H9 (cell line): ENCODE data around the gene LGALS3. TPM values are rescaled to one million over a fixed set of nuclear protein-coding genes. Genes with fewer than 3 reads are reported as not detected.

Experiments
- DNase-seq: peaks from one replicate; pipeline ENCODE4 v3.0.0-alpha.2; 2017
- H2AFZ ChIP-seq: one replicate; pipeline ENCODE4 v1.6.1; 2013; ENCODE audit warnings: mild to moderate bottlenecking, low read length, control low read depth, moderate library complexity
- H2AK5ac ChIP-seq: 2 replicates; pipeline ENCODE4 v1.6.1; 2013; ENCODE audit warnings: low read length, control low read depth, mixed read lengths; ENCODE audit not compliant: insufficient read length
- H2BK120ac ChIP-seq: one replicate; pipeline ENCODE4 v1.6.1; 2013; ENCODE audit warnings: low read depth, mild to moderate bottlenecking, low read length, control low read depth, inconsistent platforms; ENCODE audit not compliant: poor library complexity, severe bottlenecking
- H2BK12ac ChIP-seq: 2 replicates; pipeline ENCODE4 v1.6.1; 2013; ENCODE audit warnings: low read length, control low read depth, mixed read lengths, low read depth; ENCODE audit not compliant: insufficient read length
- H2BK15ac ChIP-seq: 2 replicates; pipeline ENCODE4 v1.6.1; 2013; ENCODE audit warnings: low read depth, low read length, control low read depth
- H2BK20ac ChIP-seq: one replicate; pipeline ENCODE4 v1.6.1; 2013; ENCODE audit warnings: low read depth, mild to moderate bottlenecking, low read length, control low read depth, inconsistent platforms; ENCODE audit not compliant: poor library complexity, severe bottlenecking
- H2BK5ac ChIP-seq: 2 replicates; pipeline ENCODE4 v1.6.1; 2013; ENCODE audit warnings: low read length, control low read depth, mixed read lengths; ENCODE audit not compliant: insufficient read length
- H3K14ac ChIP-seq: 2 replicates; pipeline ENCODE4 v1.6.1; 2013; ENCODE audit warnings: low read length, control low read depth; ENCODE audit not compliant: insufficient read depth
- H3K18ac ChIP-seq: 2 replicates; pipeline ENCODE4 v1.6.1; 2013; ENCODE audit warnings: low read depth, mild to moderate bottlenecking, mixed read lengths, low read length, control low read depth; ENCODE audit not compliant: insufficient read length
- H3K23ac ChIP-seq: 2 replicates; pipeline ENCODE4 v1.6.1; 2013; ENCODE audit warnings: low read length, control low read depth, mixed read lengths, low read depth; ENCODE audit not compliant: insufficient read length
- H3K23me2 ChIP-seq: 2 replicates; pipeline ENCODE4 v1.6.1; 2013; ENCODE audit warnings: low read depth, mild to moderate bottlenecking, mixed read lengths, low read length, control low read depth; ENCODE audit not compliant: insufficient read length, poor library complexity, severe bottlenecking
- H3K27ac ChIP-seq: 2 replicates; pipeline ENCODE4 v1.5.1; 2013; ENCODE audit warnings: low read length, control low read depth, mixed read lengths, low read depth; ENCODE audit not compliant: insufficient read length
- H3K27me3 ChIP-seq: 2 replicates; pipeline ENCODE4 v1.6.1; 2013; ENCODE audit warnings: low read length, control low read depth, inconsistent platforms; ENCODE audit not compliant: insufficient read depth
- H3K4ac ChIP-seq: 2 replicates; pipeline ENCODE4 v1.6.1; 2013; ENCODE audit warnings: low read depth, mild to moderate bottlenecking, control low read depth, inconsistent platforms, low read length, moderate library complexity
- H3K4me1 ChIP-seq: 2 replicates; pipeline ENCODE4 v1.6.1; 2013; ENCODE audit warnings: low read length, control low read depth, inconsistent platforms; ENCODE audit not compliant: insufficient read depth
- H3K4me2 ChIP-seq: 2 replicates; pipeline ENCODE4 v1.6.1; 2013; ENCODE audit warnings: low read length, control low read depth, mixed read lengths; ENCODE audit not compliant: insufficient read length, insufficient read depth
- H3K56ac ChIP-seq: 2 replicates; pipeline ENCODE4 v1.6.1; 2013; ENCODE audit warnings: low read depth, mild to moderate bottlenecking, mixed read lengths, low read length, control low read depth; ENCODE audit not compliant: insufficient read length
- H3K79me1 ChIP-seq: 2 replicates; pipeline ENCODE4 v1.6.1; 2013; ENCODE audit warnings: low read depth, mild to moderate bottlenecking, moderate library complexity, low read length, control low read depth, inconsistent platforms; ENCODE audit not compliant: insufficient read depth, poor library complexity, severe bottlenecking
- H3K79me2 ChIP-seq: 2 replicates; pipeline ENCODE4 v1.6.1; 2013; ENCODE audit warnings: low read length, control low read depth, inconsistent platforms; ENCODE audit not compliant: insufficient read depth
- H3K9ac ChIP-seq: 2 replicates; pipeline ENCODE4 v1.6.1; 2013; ENCODE audit warnings: low read length, control low read depth, mixed read lengths; ENCODE audit not compliant: insufficient read length; ENCODE audit errors: extremely low read depth
- H3K9me3 ChIP-seq: one replicate; pipeline ENCODE4 v1.6.1; 2013; ENCODE audit warnings: low read depth, low read length, inconsistent platforms; ENCODE audit not compliant: control insufficient read depth
- H3T11ph ChIP-seq: one replicate; pipeline ENCODE4 v1.6.1; 2013; ENCODE audit warnings: mild to moderate bottlenecking, low read length, control low read depth, inconsistent platforms
- H4K20me1 ChIP-seq: one replicate; pipeline ENCODE4 v1.6.1; 2013; ENCODE audit not compliant: control insufficient read depth, insufficient read length, insufficient read depth
- H4K5ac ChIP-seq: 2 replicates; pipeline ENCODE4 v1.6.1; 2013; ENCODE audit warnings: low read depth, mild to moderate bottlenecking, mixed read lengths, low read length, control low read depth; ENCODE audit not compliant: insufficient read length
- H4K8ac ChIP-seq: replicated peaks from 2 replicates; pipeline ENCODE4 v1.6.1; 2013; ENCODE audit warnings: low read length, control low read depth, mixed read lengths, low read depth; ENCODE audit not compliant: insufficient read length
- H4K91ac ChIP-seq: 2 replicates; pipeline ENCODE4 v1.6.1; 2013; ENCODE audit warnings: low read depth, mild to moderate bottlenecking, moderate library complexity, mixed read lengths, low read length, control low read depth; ENCODE audit not compliant: insufficient read length
- H3K27ac Mint-ChIP-seq, 3 experiments: 2 replicates in 2 of 3; 3 replicates in 1 of 3; pipeline ENCODE4 v1.8.0; 2020 to 2021; ENCODE audit warnings: mixed read lengths in 3 of 3, mild to moderate bottlenecking in 1 of 3, moderate library complexity in 1 of 3
- H3K27me3 Mint-ChIP-seq: 2 replicates; pipeline ENCODE4 v1.8.0; 2021; ENCODE audit warnings: low read depth, mild to moderate bottlenecking, moderate library complexity, mixed read lengths
- H3K36me3 Mint-ChIP-seq, 3 experiments: 2 replicates in 2 of 3; 3 replicates in 1 of 3; pipeline ENCODE4 v1.8.0; 2020 to 2021; ENCODE audit warnings: low read depth in 3 of 3, mixed read lengths in 3 of 3; ENCODE audit not compliant: insufficient read depth in 1 of 3
- H3K4me1 Mint-ChIP-seq, 2 experiments: 2 replicates each; pipeline ENCODE4 v1.8.0; 2020; ENCODE audit warnings: mixed read lengths in 2 of 2
- H3K4me3 Mint-ChIP-seq, 2 experiments: 2 replicates in 1 of 2; 3 replicates in 1 of 2; pipeline ENCODE4 v1.8.0; 2020 to 2021; ENCODE audit warnings: mild to moderate bottlenecking in 2 of 2, mixed read lengths in 2 of 2, moderate library complexity in 1 of 2
- H3K9me3 Mint-ChIP-seq, 2 experiments: 2 replicates in 1 of 2; 3 replicates in 1 of 2; pipeline ENCODE4 v1.8.0; 2020; ENCODE audit warnings: mild to moderate bottlenecking in 2 of 2, mixed read lengths in 2 of 2, moderate library complexity in 1 of 2
- WGBS: extraction: QIAGEN DNeasy Blood & Tissue Kit; methylation state at CpG from one replicate; pipeline ENCODE4 v1.1.7; 2013; ENCODE audit warnings: missing lambda C conversion rate, low lambda C conversion rate, mixed read lengths; ENCODE audit not compliant: insufficient read length; ENCODE audit errors: extremely low coverage; 5-methylcytosine and 5-hydroxymethylcytosine counted together
- total RNA-seq: library from RNA; stranded (reverse); gene quantifications from 2 replicates; pipeline ENCODE4 v1.2.1, GENCODE V29; 2021
- TF ChIP-seq, protein P1 (sequence below): fragments of 200-600 bp; sonication (generic); conservative IDR thresholded peaks from 3 replicates; pipeline ENCODE4 v1.8.0; 2021; ENCODE audit warnings: antibody characterized with exemption, mild to moderate bottlenecking

Gene LGALS3
- total RNA-seq, 1 experiment from 2014 or later, result 4.0 TPM

DNA sequence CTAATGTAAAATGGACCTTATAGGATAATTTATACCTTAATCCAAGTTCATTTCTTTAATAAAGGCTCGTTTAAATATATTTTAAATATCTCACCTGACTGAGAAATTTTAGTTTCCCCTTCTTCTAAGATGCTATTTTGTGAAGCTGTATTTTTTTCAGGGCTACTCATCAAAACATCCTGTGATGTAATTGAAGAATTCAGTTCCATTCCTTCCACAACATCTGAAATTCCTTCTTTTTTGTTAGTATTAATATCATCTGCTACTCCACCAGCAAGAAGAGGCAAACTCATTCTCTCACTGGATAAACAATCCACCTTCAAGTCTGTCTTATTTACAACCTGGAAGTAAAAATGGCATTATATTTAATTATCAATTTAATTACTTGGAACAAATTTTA is 22.5 kb downstream of the LGALS3 start:
- Histone ChIP-seq H4K5ac (no peak overlapping the region), H3K56ac (no peak overlapping the region), H3K27me3 (no peaks in the 10 kb centered on the region), H3K9ac (no peak overlapping the region), H3K27ac (no peak overlapping the region), H4K91ac (no peak overlapping the region), H3K14ac (no peak overlapping the region), H2AK5ac (no peak overlapping the region), H3K79me2 (no peaks in the 10 kb centered on the region), H3K79me1 (no peaks in the 10 kb centered on the region), H3K4me2 (no peak overlapping the region), H3K4me1 (no peaks in the 10 kb centered on the region), H4K20me1 (no peaks in the 10 kb centered on the region), H3K23ac (no peak overlapping the region), H2BK120ac (no peak overlapping the region), H2BK12ac (no peak overlapping the region), H2BK5ac (no peak overlapping the region), H2AFZ (no peak overlapping the region), H2BK20ac (no peak overlapping the region), H3K23me2 (no peaks in the 10 kb centered on the region), H3K9me3 (no peaks in the 10 kb centered on the region), H4K8ac (no peak overlapping the region), H3K4ac (no peak overlapping the region), H3T11ph (no peak overlapping the region), H3K18ac (no peak overlapping the region), H2BK15ac (no peak overlapping the region)
- peaks cover 39 to 85% (median 81%) of the 10 kb centered on the region in 3 experiments; a peak in 6 of 7 replicates for H3K36me3 Mint-ChIP-seq
- TF ChIP-seq, protein P1, sequence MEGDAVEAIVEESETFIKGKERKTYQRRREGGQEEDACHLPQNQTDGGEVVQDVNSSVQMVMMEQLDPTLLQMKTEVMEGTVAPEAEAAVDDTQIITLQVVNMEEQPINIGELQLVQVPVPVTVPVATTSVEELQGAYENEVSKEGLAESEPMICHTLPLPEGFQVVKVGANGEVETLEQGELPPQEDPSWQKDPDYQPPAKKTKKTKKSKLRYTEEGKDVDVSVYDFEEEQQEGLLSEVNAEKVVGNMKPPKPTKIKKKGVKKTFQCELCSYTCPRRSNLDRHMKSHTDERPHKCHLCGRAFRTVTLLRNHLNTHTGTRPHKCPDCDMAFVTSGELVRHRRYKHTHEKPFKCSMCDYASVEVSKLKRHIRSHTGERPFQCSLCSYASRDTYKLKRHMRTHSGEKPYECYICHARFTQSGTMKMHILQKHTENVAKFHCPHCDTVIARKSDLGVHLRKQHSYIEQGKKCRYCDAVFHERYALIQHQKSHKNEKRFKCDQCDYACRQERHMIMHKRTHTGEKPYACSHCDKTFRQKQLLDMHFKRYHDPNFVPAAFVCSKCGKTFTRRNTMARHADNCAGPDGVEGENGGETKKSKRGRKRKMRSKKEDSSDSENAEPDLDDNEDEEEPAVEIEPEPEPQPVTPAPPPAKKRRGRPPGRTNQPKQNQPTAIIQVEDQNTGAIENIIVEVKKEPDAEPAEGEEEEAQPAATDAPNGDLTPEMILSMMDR, result no peak
- no CpG with 5 or more reads among the region's 1 CpG for WGBS
- H3K9me3 Mint-ChIP-seq, result no peaks in the 10 kb centered on the region
- DNase-seq, result no peak
- no peaks in the 10 kb centered on the region for H3K4me1 Mint-ChIP-seq
- H3K27ac Mint-ChIP-seq, result no peak overlapping the region
- no peaks in the 10 kb centered on the region for H3K27me3 Mint-ChIP-seq
- H3K4me3 Mint-ChIP-seq, result no peak overlapping the region
